ENCODE measurements around the gene MKNK2.
A peak's percentile ranks its signal among the peaks of the same experiment; 100 is the strongest.

The MKNK2 gene

DNA sequence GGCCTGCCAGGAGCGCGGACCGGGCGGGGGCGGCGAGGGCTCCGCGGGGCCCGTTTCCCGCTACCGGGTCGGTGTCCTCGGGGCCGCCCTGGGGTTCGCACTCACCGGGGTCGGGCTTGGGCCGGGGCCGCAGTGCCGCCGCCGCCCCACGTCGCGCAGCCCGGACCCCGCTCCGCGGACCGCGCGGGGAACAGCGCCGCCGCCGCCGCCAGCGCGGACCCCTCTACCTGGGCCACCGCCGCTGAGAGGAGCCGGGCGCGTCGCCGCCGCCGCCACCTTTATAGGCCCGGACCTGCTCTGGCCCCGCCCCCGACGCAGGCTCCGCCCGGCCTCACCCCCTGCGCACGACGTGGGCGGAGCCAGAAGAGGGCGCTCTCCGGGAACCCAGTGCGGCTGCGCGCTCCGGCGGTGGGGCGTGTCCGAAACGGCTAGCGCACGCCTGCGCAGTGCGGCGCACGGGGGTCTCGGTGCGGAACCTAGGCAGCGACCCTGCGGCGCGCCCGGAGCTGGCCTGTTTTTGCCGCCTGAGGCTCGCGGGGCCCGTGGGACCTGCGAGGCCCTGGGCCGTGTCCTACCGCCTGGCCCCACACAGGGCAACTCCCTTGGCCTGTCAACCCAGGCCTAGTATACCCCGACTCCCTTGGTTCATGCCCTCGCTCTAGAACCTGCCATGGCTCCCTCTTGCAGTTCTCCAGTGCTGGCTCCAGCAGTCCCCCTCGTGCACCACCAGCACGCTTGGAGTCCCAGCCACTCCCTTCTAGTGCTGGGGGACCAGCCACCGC, at the start of gene MKNK2:
TSS of gene MKNK2 (minus strand) at position 254 of the 782 bp plus-strand sequence. CDS start 393 bp downstream, outside the sequence.
- H3K36me3 ChIP-seq (ENCODE audit: insufficient read depth, insufficient read length, low read length), result peaks cover 31% of the 10 kb centered on the region
- no peaks in the 10 kb centered on the region for H3K9me3 ChIP-seq (ENCODE audit: insufficient read depth, low read length)
- H3K4me3 ChIP-seq (ENCODE audit: insufficient read length, low read depth), result peak within 1 kb of the TSS; percentile 97
- H3K4me1 ChIP-seq (ENCODE audit: insufficient read depth, insufficient read length), result peaks cover 46% of the 10 kb centered on the region
- H3K9ac ChIP-seq (ENCODE audit: insufficient read length, low read depth), result peak within 1 kb of the TSS; percentile 95
- no peak for TF ChIP-seq SUZ12 (IDR thresholded peaks at IDR 0.05; ENCODE audit: extremely low read depth, insufficient read depth, insufficient read length)
- peak; percentile 76 for DNase-seq (ENCODE audit: low read depth, low spot score)
- H3K27me3 ChIP-seq (ENCODE audit: insufficient read depth, insufficient read length), result no peaks in the 10 kb centered on the region

- no peak overlapping the region for H3K4me3 ChIP-seq (ENCODE audit: insufficient read length, low read depth)
- no peak overlapping the region for H3K9ac ChIP-seq (ENCODE audit: insufficient read length, low read depth)
- peaks cover 70% of the 10 kb centered on the region for H3K36me3 ChIP-seq (ENCODE audit: insufficient read depth, insufficient read length, low read length)
These were observed 49.6 kb upstream of the MKNK2 start for GRCh38 chr19:2100719-2101061.

DNA sequence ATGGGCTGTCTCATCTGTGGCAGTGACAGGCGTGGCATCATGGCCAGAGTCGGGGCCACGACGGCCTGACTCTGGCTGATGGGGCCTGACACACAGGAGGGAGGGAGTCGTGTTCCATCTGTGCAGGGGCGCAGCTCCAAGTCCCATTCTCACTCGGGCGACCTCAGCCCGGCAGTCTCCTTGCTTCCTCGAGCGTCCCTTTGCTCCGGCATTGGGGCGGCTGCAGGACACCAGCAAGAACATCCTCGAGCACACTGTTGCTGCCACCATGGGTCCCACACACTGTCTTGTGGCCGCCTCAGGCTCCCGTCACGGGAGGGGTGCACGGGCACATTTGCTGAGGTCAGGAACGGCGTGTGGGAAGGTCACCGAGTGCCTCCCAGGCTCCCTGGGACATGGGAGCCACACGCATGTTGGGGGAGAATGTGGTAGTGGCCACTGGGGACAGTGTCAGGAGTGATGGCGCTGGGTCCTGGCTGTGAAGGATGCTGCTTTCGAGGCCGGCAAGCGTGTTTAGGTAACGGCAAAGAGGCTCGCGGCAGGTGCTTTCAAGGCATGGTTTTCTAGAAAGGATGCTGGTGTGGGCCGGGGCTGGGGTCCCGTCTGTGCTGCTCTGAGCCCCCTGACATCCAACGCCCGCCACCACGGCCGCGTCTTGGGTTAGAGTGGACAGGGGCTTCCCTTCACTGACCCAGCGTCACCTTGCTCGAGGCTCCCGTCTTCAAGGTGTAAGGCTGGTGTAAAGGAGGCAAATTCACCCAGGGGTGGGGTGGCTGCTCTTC, 49.1 kb upstream of the MKNK2 start:
- DNase-seq (ENCODE audit: low read depth, low spot score), result no peak
- H3K4me3 ChIP-seq (ENCODE audit: insufficient read length, low read depth), result no peak overlapping the region
- no peaks in the 10 kb centered on the region for H3K27me3 ChIP-seq (ENCODE audit: insufficient read depth, insufficient read length)
- no peak for TF ChIP-seq ZNF274 (IDR thresholded peaks at IDR 0.05; ENCODE audit: low read depth, low read length)
- TF ChIP-seq YY1 (IDR thresholded peaks at IDR 0.05; ENCODE audit: insufficient read depth, insufficient read length), result no peak
- no peak for TF ChIP-seq SUZ12 (IDR thresholded peaks at IDR 0.05; ENCODE audit: extremely low read depth, insufficient read depth, insufficient read length)
- H3K9me3 ChIP-seq (ENCODE audit: insufficient read depth, low read length), result no peaks in the 10 kb centered on the region
- H3K4me1 ChIP-seq (ENCODE audit: insufficient read depth, insufficient read length), result peaks cover 14% of the 10 kb centered on the region
- H3K9ac ChIP-seq (ENCODE audit: insufficient read length, low read depth), result no peak overlapping the region
- H3K36me3 ChIP-seq (ENCODE audit: insufficient read depth, insufficient read length, low read length), result peaks cover 65% of the 10 kb centered on the region

More at GRCh38 chr19:2100719-2101061, 49.6 kb upstream of the MKNK2 start:
- H3K9me3 ChIP-seq (ENCODE audit: insufficient read depth, low read length), result peaks cover 4% of the 10 kb centered on the region; the same call in 1 of the 2 replicates
- TF ChIP-seq YY1 (IDR thresholded peaks at IDR 0.05; ENCODE audit: insufficient read depth, insufficient read length) (no peak), ZNF274 (IDR thresholded peaks at IDR 0.05; ENCODE audit: low read depth, low read length) (no peak), SUZ12 (IDR thresholded peaks at IDR 0.05; ENCODE audit: extremely low read depth, insufficient read depth, insufficient read length) (no peak)
- peaks cover 14% of the 10 kb centered on the region for H3K4me1 ChIP-seq (ENCODE audit: insufficient read depth, insufficient read length)
- no peaks in the 10 kb centered on the region for H3K27me3 ChIP-seq (ENCODE audit: insufficient read depth, insufficient read length)
- no peak for DNase-seq (ENCODE audit: low read depth, low spot score)

DNA sequence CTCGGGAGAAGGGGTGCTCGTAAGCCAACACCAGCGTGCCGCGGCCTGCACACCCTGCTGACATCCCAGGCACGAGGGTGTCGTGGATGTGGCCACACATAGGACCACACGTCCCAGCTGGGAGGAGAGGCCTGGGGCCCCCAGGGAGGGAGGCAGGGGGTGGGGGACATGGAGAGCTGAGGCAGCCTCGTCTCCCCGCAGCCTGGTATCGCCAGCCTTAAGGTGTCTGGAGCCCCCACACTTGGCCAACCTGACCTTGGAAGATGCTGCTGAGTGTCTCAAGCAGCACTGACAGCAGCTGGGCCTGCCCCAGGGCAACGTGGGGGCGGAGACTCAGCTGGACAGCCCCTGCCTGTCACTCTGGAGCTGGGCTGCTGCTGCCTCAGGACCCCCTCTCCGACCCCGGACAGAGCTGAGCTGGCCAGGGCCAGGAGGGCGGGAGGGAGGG, 48.0 kb upstream of the MKNK2 start:
- peaks cover 14% of the 10 kb centered on the region for H3K4me1 ChIP-seq (ENCODE audit: insufficient read depth, insufficient read length)
- no peak overlapping the region for H3K9ac ChIP-seq (ENCODE audit: insufficient read length, low read depth)
- DNase-seq (ENCODE audit: low read depth, low spot score), result no peak
- peaks cover 55% of the 10 kb centered on the region for H3K36me3 ChIP-seq (ENCODE audit: insufficient read depth, insufficient read length, low read length)
- H3K27me3 ChIP-seq (ENCODE audit: insufficient read depth, insufficient read length), result no peaks in the 10 kb centered on the region
- no peaks in the 10 kb centered on the region for H3K9me3 ChIP-seq (ENCODE audit: insufficient read depth, low read length)
- no peak overlapping the region for H3K4me3 ChIP-seq (ENCODE audit: insufficient read length, low read depth)
- TF ChIP-seq SUZ12 (IDR thresholded peaks at IDR 0.05; ENCODE audit: extremely low read depth, insufficient read depth, insufficient read length) (no peak), ZNF274 (IDR thresholded peaks at IDR 0.05; ENCODE audit: low read depth, low read length) (no peak), YY1 (IDR thresholded peaks at IDR 0.05; ENCODE audit: insufficient read depth, insufficient read length) (no peak)

- H3K4me3 ChIP-seq (ENCODE audit: insufficient read length, low read depth), result no peak overlapping the region
- TF ChIP-seq YY1 (IDR thresholded peaks at IDR 0.05; ENCODE audit: insufficient read depth, insufficient read length) (no peak), SUZ12 (IDR thresholded peaks at IDR 0.05; ENCODE audit: extremely low read depth, insufficient read depth, insufficient read length) (no peak), ZNF274 (IDR thresholded peaks at IDR 0.05; ENCODE audit: low read depth, low read length) (no peak)
- H3K4me1 ChIP-seq (ENCODE audit: insufficient read depth, insufficient read length), result peaks cover 14% of the 10 kb centered on the region
- H3K27me3 ChIP-seq (ENCODE audit: insufficient read depth, insufficient read length), result no peaks in the 10 kb centered on the region
- H3K9ac ChIP-seq (ENCODE audit: insufficient read length, low read depth), result peak overlapping the region; percentile 26
- no peaks in the 10 kb centered on the region for H3K9me3 ChIP-seq (ENCODE audit: insufficient read depth, low read length)
- H3K36me3 ChIP-seq (ENCODE audit: insufficient read depth, insufficient read length, low read length), result peaks cover 52% of the 10 kb centered on the region
- DNase-seq (ENCODE audit: low read depth, low spot score), result no peak
These were observed 46.9 kb upstream of the MKNK2 start for GRCh38 chr19:2097886-2098327.

- no peak for DNase-seq (ENCODE audit: low read depth, low spot score)
- no peaks in the 10 kb centered on the region for H3K9me3 ChIP-seq (ENCODE audit: insufficient read depth, low read length)
- TF ChIP-seq SUZ12 (IDR thresholded peaks at IDR 0.05; ENCODE audit: extremely low read depth, insufficient read depth, insufficient read length), result no peak
- TF ChIP-seq ZNF274 (IDR thresholded peaks at IDR 0.05; ENCODE audit: low read depth, low read length), result no peak
- TF ChIP-seq YY1 (IDR thresholded peaks at IDR 0.05; ENCODE audit: insufficient read depth, insufficient read length), result no peak
- peaks cover 52% of the 10 kb centered on the region for H3K36me3 ChIP-seq (ENCODE audit: insufficient read depth, insufficient read length, low read length)
- H3K27me3 ChIP-seq (ENCODE audit: insufficient read depth, insufficient read length), result no peaks in the 10 kb centered on the region
- H3K4me1 ChIP-seq (ENCODE audit: insufficient read depth, insufficient read length), result peaks cover 14% of the 10 kb centered on the region
- peak overlapping the region; percentile 11 for H3K4me3 ChIP-seq (ENCODE audit: insufficient read length, low read depth)
- peak overlapping the region; percentile 61 for H3K9ac ChIP-seq (ENCODE audit: insufficient read length, low read depth)
These were observed 46.3 kb upstream of the MKNK2 start for GRCh38 chr19:2097203-2097885.

All from NT2/D1 (cell line).